K562 (cell line): ENCODE measurements around the gene TAS2R43. TPM values are rescaled to one million over a fixed set of nuclear protein-coding genes. Genes with fewer than 3 reads are reported as not detected.

Source experiments
- ATAC-seq: fragments of 200-7000 bp; cut with Tn5 transposase; 3 replicates; pipeline ENCODE4 v1.9.1; 2020; ENCODE audit warnings: moderate library complexity
- BruUV-seq: library from RNA; stranded (reverse); fragments of 400-500 nt; replicated peaks from 2 replicates; lab custom pipeline; 2021; lab: Mats Ljungman, UMichigan
- CTCF ChIA-PET: fragments of 300-600 bp; formaldehyde crosslinking; extraction: SDS; loops from one replicate; lab custom pipeline; 2021; ENCODE audit warnings: low intra/inter-chr PET ratio; lab: Yijun Ruan, JAX
- POLR2A ChIA-PET: fragments of 300-600, 350-650 bp; sonication (Branson Sonifier 250); formaldehyde crosslinking; extraction: SDS; loops from one replicate; lab custom pipeline; 2021; ENCODE audit warnings: antibody characterized with exemption, inconsistent platforms; lab: Yijun Ruan, JAX
- DNase-seq, 4 experiments: peaks; one replicate each; pipeline versions ENCODE4 v3.0.0 to v3.0.0-alpha.2; 2011 to 2018; ENCODE audit warnings: low spot score in 3 of 4, mixed read lengths in 3 of 4; ENCODE audit errors: extremely low read depth in 1 of 4
- FAIRE-seq: peaks from 2 replicates; lab custom pipeline; 2011; peaks lifted over from hg19 to GRCh38; lab: Jason Lieb, UNC
- H2AFZ ChIP-seq: 2 replicates; pipeline ENCODE4 v1.6.0; 2011; ENCODE audit warnings: low read depth, low read length, control low read depth, inconsistent platforms
- H3K27ac ChIP-seq: fragments of 200-600 bp; 3 replicates; pipeline ENCODE4 v1.8.0; 2011; ENCODE audit warnings: low read depth, mild to moderate bottlenecking, control low read depth, inconsistent platforms, low read length, moderate library complexity, mixed read lengths; ENCODE audit errors: extremely low read depth
- H3K27me3 ChIP-seq, 2 experiments: fragments of 300-600 bp in 1 of 2; 2 replicates in 1 of 2; 3 replicates in 1 of 2; pipeline versions ENCODE4 v1.6.0 to v1.8.0; 2011; ENCODE audit warnings: inconsistent platforms in 2 of 2, low read length in 2 of 2, mild to moderate bottlenecking in 1 of 2, mixed read lengths in 1 of 2, moderate library complexity in 1 of 2; ENCODE audit not compliant: control insufficient read depth in 2 of 2, insufficient read depth in 2 of 2
- H3K36me3 ChIP-seq: fragments of 300-600 bp; 3 replicates; pipeline ENCODE4 v1.8.0; 2011; ENCODE audit warnings: mild to moderate bottlenecking, low read length, inconsistent platforms; ENCODE audit not compliant: control insufficient read depth, insufficient read depth
- H3K4me1 ChIP-seq, 2 experiments: fragments of 200-600 bp in 1 of 2; replicated peaks in 1 of 2; 2 replicates in 1 of 2; 3 replicates in 1 of 2; pipeline versions ENCODE4 v1.5.1 to v1.8.0; 2011; ENCODE audit warnings: inconsistent platforms in 2 of 2, low read length in 2 of 2, mild to moderate bottlenecking in 1 of 2, mixed read lengths in 1 of 2, moderate library complexity in 1 of 2; ENCODE audit not compliant: control insufficient read depth in 2 of 2, insufficient read depth in 2 of 2
- H3K4me2 ChIP-seq: 2 replicates; pipeline ENCODE4 v1.6.1; 2011; ENCODE audit warnings: low read length, control low read depth, inconsistent platforms, mixed read lengths; ENCODE audit not compliant: insufficient read depth
- H3K4me3 ChIP-seq: fragments of 200-600 bp; sonication (generic), shearing (Covaris generic); 2 replicates; pipeline ENCODE4 v1.5.1; 2016; ENCODE audit warnings: control low read depth, inconsistent platforms
- H3K79me2 ChIP-seq: fragments of 200-600 bp; 3 replicates; pipeline ENCODE4 v1.8.0; 2011; ENCODE audit warnings: low read length, inconsistent platforms; ENCODE audit not compliant: control insufficient read depth, insufficient read depth
- H3K9ac ChIP-seq, 2 experiments: 2 replicates each; pipeline versions ENCODE4 v1.6.0 to v1.6.1; 2011; ENCODE audit warnings: low read depth in 2 of 2, low read length in 2 of 2, control low read depth in 1 of 2, inconsistent platforms in 1 of 2, mild to moderate bottlenecking in 1 of 2, mixed read lengths in 1 of 2; ENCODE audit not compliant: insufficient read depth in 1 of 2
- H3K9me1 ChIP-seq: one replicate; pipeline ENCODE4 v1.6.0; 2011; ENCODE audit warnings: inconsistent platforms, mild to moderate bottlenecking, low read length, moderate library complexity; ENCODE audit not compliant: control insufficient read depth, insufficient read depth
- H3K9me3 ChIP-seq: replicated peaks from 2 replicates; pipeline ENCODE4 v1.5.1; 2011; ENCODE audit warnings: low read depth, low read length, inconsistent platforms; ENCODE audit not compliant: control insufficient read depth, insufficient read depth
- H4K20me1 ChIP-seq: replicated peaks from 2 replicates; pipeline ENCODE4 v1.6.1; 2011; ENCODE audit warnings: low read length, inconsistent platforms, mixed read lengths; ENCODE audit not compliant: control insufficient read depth, insufficient read depth
- ERF ChIP-seq: fragments of 450-650 bp; formaldehyde crosslinking; IDR thresholded peaks from 2 replicates; pipeline ENCODE4 v1.4.0; 2020; ENCODE audit warnings: mild to moderate bottlenecking, mixed read lengths
- HDGF ChIP-seq: fragments of 450-650 bp; IDR thresholded peaks from 2 replicates; pipeline ENCODE4 v1.6.1; 2016
- HNRNPLL ChIP-seq: fragments of 200-400 bp; formaldehyde crosslinking; IDR thresholded peaks from 2 replicates; pipeline ENCODE4 v1.6.1; 2017; ENCODE audit warnings: low read length, low read depth, mild to moderate bottlenecking; ENCODE audit not compliant: poor library complexity, severe bottlenecking
- MYNN ChIP-seq, 2 experiments: sonication (generic); formaldehyde crosslinking in 1 of 2; IDR thresholded peaks; 2 replicates each; pipeline versions ENCODE4 v1.5.0 to v1.6.1; 2016 to 2020; ENCODE audit warnings: antibody characterized with exemption in 1 of 2, missing genetic modification reagents in 1 of 2
- NR2F6 ChIP-seq: fragments of 450-650 bp; formaldehyde crosslinking; IDR thresholded peaks from 2 replicates; pipeline ENCODE4 v1.4.0; 2020; ENCODE audit warnings: mild to moderate bottlenecking
- PHF8 ChIP-seq: fragments of 200-600 bp; sonication (generic); IDR thresholded peaks from 2 replicates; pipeline ENCODE4 v1.6.1; 2012; ENCODE audit warnings: mixed run types, mild to moderate bottlenecking, inconsistent platforms, low read length, moderate library complexity, borderline replicate concordance
- RBFOX2 ChIP-seq: fragments of 200-400 bp; formaldehyde crosslinking; IDR thresholded peaks from 2 replicates; pipeline ENCODE4 v1.6.1; 2017; ENCODE audit warnings: low read depth, mild to moderate bottlenecking, low read length, moderate library complexity
- RUNX1 ChIP-seq: sonication (generic); IDR thresholded peaks from 2 replicates; pipeline ENCODE4 v1.6.1; 2016; ENCODE audit warnings: antibody characterized with exemption, low read depth
- SMAD4 ChIP-seq: fragments of 250-450 bp; sonication (Bioruptor Pico); conservative IDR thresholded peaks from 2 replicates; pipeline ENCODE4 v1.8.0; 2021; ENCODE audit warnings: inconsistent platforms, mild to moderate bottlenecking, moderate library complexity
- SMARCA5 ChIP-seq: fragments of 450-650 bp; IDR thresholded peaks from 2 replicates; pipeline ENCODE4 v1.6.1; 2016
- SRF ChIP-seq, 2 experiments: fragments of 250-450, 450-650 bp in 1 of 2; sonication (Bioruptor Pico) in 1 of 2; sonication (generic) in 1 of 2; formaldehyde crosslinking; IDR thresholded peaks; 2 replicates each; pipeline versions ENCODE4 v1.5.0 to v1.5.1; 2020 to 2022; ENCODE audit warnings: mild to moderate bottlenecking in 1 of 2, missing genetic modification reagents in 1 of 2
- ZNF274 ChIP-seq: IDR thresholded peaks from 2 replicates; pipeline ENCODE4 v1.6.1; 2011; ENCODE audit warnings: low read depth, mild to moderate bottlenecking, low read length, moderate library complexity, borderline replicate concordance
- WGBS: fragments of 100-300 bp; shearing (Covaris generic); methylation state at CpG from one replicate; pipeline ENCODE4 v1.1.6; 2016; ENCODE audit warnings: low coverage, mixed read lengths; ENCODE audit not compliant: insufficient coverage; ENCODE audit errors: missing lambda C conversion rate; 5-methylcytosine and 5-hydroxymethylcytosine counted together
- in situ Hi-C: fragments of 300-500 bp; cut with MboI; formaldehyde crosslinking; loops from 4 replicates; pipeline ENCODE4 v1.15.0; 2018; ENCODE audit warnings: inconsistent platforms, mixed read lengths
- intact Hi-C: fragments of 100-400 bp; cut with micrococcal nuclease; formaldehyde crosslinking; loops from 2 replicates; pipeline ENCODE4 v1.14.2; 2022
- polyA plus RNA-seq, 8 experiments: library from polyadenylated mRNA; depleted of rRNA in 4 of 8; stranded (reverse) in 5 of 8; unstranded in 3 of 8; fragments of >200 nt; fragmentation: Nextera tagmentation in 2 of 8; fragmentation: Illumina TruSeq in 1 of 8; extraction: Ambion mirVana in 2 of 8; extraction: Trizol in 1 of 8; gene quantifications; 2 replicates each; pipeline versions ENCODE4 v1.2.1 to v1.2.3, GENCODE V29; 2011 to 2014; ENCODE audit warnings: inconsistent platforms in 1 of 8, missing spikeins in 1 of 8
- total RNA-seq, 7 experiments: library from RNA; depleted of rRNA in 6 of 7; stranded (reverse); fragments of >200 nt in 6 of 7; fragmentation: Illumina TruSeq in 2 of 7; extraction: Trizol in 2 of 7; gene quantifications; 2 replicates each; pipeline versions ENCODE4 v1.2.1 to v1.2.3, GENCODE V29; 2011 to 2021; ENCODE audit warnings: low replicate concordance in 1 of 7
- TF ChIP-seq, protein P1 (sequence below): fragments of 150-350 bp; conservative IDR thresholded peaks from 2 replicates; pipeline ENCODE4 v1.6.1; 2014; ENCODE audit warnings: low read length
- TF ChIP-seq, protein P2 (sequence below), 2 experiments: fragments of 450-650 bp; IDR thresholded peaks; 2 replicates each; pipeline ENCODE4 v1.6.1; 2016
- TF ChIP-seq, protein P3 (sequence below): fragments of 450-650 bp; IDR thresholded peaks from 2 replicates; pipeline ENCODE4 v1.6.1; 2016; ENCODE audit warnings: borderline replicate concordance
- TF ChIP-seq, protein P4 (sequence below): fragments of 250-450 bp; sonication (Bioruptor Pico); IDR thresholded peaks from 2 replicates; pipeline ENCODE4 v1.5.0; 2020; ENCODE audit warnings: mild to moderate bottlenecking, borderline replicate concordance

The TAS2R43 gene
- total and polyA plus RNA-seq, 9 of the 15 experiments (the other 6 are each of a cell fraction or from before 2014, with no cell fraction given): not detected

DNA sequence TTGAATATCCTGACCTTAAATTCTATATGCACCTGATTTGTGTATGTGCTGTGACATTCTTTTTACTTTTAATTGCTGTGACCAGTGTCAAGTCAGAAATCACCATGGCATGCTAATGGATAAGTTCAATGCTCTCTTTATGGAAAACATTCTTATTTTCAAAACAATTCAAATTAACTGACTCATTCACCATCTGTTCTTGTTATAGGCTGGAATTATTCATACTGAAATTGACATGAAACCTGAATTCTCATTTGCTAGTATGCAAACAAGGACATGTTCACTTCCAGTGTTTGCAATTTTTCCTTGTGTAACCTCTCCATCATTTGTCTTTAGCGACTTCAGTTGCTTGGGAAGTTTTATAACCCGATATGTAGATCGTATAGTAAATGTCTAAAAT lies 42.2 kb upstream of the TAS2R43 start, which contains the start of gene TAS2R30:
TSS of gene TAS2R30 (minus strand) at position 340 of the 400 bp plus-strand sequence. CDS start 400 bp downstream, outside the sequence.
- TF ChIP-seq, protein P1, sequence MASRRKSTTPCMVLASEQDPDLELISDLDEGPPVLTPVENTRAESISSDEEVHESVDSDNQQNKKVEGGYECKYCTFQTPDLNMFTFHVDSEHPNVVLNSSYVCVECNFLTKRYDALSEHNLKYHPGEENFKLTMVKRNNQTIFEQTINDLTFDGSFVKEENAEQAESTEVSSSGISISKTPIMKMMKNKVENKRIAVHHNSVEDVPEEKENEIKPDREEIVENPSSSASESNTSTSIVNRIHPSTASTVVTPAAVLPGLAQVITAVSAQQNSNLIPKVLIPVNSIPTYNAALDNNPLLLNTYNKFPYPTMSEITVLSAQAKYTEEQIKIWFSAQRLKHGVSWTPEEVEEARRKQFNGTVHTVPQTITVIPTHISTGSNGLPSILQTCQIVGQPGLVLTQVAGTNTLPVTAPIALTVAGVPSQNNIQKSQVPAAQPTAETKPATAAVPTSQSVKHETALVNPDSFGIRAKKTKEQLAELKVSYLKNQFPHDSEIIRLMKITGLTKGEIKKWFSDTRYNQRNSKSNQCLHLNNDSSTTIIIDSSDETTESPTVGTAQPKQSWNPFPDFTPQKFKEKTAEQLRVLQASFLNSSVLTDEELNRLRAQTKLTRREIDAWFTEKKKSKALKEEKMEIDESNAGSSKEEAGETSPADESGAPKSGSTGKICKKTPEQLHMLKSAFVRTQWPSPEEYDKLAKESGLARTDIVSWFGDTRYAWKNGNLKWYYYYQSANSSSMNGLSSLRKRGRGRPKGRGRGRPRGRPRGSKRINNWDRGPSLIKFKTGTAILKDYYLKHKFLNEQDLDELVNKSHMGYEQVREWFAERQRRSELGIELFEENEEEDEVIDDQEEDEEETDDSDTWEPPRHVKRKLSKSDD: no peak
- TF ChIP-seq HNRNPLL: no peak
- no peak for TF ChIP-seq SMARCA5
- no peak for TF ChIP-seq MYNN (IDR thresholded peaks at IDR 0.05)
- TF ChIP-seq MYNN (CRISPR knock-in tag; IDR thresholded peaks at IDR 0.05): no peak
- TF ChIP-seq SRF (CRISPR knock-in tag; IDR thresholded peaks at IDR 0.05): no peak
- no peak for TF ChIP-seq RBFOX2
- TF ChIP-seq HDGF: no peak
- no peak for TF ChIP-seq ZNF274
- TF ChIP-seq, protein P2, sequence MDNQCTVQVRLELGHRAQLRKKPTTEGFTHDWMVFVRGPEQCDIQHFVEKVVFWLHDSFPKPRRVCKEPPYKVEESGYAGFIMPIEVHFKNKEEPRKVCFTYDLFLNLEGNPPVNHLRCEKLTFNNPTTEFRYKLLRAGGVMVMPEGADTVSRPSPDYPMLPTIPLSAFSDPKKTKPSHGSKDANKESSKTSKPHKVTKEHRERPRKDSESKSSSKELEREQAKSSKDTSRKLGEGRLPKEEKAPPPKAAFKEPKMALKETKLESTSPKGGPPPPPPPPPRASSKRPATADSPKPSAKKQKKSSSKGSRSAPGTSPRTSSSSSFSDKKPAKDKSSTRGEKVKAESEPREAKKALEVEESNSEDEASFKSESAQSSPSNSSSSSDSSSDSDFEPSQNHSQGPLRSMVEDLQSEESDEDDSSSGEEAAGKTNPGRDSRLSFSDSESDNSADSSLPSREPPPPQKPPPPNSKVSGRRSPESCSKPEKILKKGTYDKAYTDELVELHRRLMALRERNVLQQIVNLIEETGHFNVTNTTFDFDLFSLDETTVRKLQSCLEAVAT (IDR thresholded peaks at IDR 0.05): no peak
- no peak for TF ChIP-seq NR2F6
- TF ChIP-seq, protein P3, sequence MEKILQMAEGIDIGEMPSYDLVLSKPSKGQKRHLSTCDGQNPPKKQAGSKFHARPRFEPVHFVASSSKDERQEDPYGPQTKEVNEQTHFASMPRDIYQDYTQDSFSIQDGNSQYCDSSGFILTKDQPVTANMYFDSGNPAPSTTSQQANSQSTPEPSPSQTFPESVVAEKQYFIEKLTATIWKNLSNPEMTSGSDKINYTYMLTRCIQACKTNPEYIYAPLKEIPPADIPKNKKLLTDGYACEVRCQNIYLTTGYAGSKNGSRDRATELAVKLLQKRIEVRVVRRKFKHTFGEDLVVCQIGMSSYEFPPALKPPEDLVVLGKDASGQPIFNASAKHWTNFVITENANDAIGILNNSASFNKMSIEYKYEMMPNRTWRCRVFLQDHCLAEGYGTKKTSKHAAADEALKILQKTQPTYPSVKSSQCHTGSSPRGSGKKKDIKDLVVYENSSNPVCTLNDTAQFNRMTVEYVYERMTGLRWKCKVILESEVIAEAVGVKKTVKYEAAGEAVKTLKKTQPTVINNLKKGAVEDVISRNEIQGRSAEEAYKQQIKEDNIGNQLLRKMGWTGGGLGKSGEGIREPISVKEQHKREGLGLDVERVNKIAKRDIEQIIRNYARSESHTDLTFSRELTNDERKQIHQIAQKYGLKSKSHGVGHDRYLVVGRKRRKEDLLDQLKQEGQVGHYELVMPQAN: no peak
- no peak for TF ChIP-seq SMAD4 (CRISPR knock-in tag)
- no peak for TF ChIP-seq PHF8
- TF ChIP-seq, protein P4, sequence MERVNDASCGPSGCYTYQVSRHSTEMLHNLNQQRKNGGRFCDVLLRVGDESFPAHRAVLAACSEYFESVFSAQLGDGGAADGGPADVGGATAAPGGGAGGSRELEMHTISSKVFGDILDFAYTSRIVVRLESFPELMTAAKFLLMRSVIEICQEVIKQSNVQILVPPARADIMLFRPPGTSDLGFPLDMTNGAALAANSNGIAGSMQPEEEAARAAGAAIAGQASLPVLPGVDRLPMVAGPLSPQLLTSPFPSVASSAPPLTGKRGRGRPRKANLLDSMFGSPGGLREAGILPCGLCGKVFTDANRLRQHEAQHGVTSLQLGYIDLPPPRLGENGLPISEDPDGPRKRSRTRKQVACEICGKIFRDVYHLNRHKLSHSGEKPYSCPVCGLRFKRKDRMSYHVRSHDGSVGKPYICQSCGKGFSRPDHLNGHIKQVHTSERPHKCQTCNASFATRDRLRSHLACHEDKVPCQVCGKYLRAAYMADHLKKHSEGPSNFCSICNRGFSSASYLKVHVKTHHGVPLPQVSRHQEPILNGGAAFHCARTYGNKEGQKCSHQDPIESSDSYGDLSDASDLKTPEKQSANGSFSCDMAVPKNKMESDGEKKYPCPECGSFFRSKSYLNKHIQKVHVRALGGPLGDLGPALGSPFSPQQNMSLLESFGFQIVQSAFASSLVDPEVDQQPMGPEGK (CRISPR knock-in tag): no peak
- TF ChIP-seq RUNX1: no peak
- TF ChIP-seq ERF (CRISPR knock-in tag): no peak
- TF ChIP-seq, all 486 proteins: peak for 0
- H3K27me3 ChIP-seq: no peaks in the 10 kb centered on the region
- intact Hi-C loops: no loop called here
- H3K4me3 ChIP-seq: no peak within 1 kb of the TSS
- no peak within 1 kb of the TSS for H3K9ac ChIP-seq
- no peak for DNase-seq
- no peak for FAIRE-seq
- no peak within 1 kb of the TSS for H3K27ac ChIP-seq
- no peaks in the 10 kb centered on the region for H3K9me1 ChIP-seq
- H3K79me2 ChIP-seq: peaks cover 46% of the 10 kb centered on the region
- no peak within 1 kb of the TSS for H2AFZ ChIP-seq
- CTCF ChIA-PET: no interaction called here
- BruUV-seq: no TSS peak
- H3K4me1 ChIP-seq: no peaks in the 10 kb centered on the region
- 62% methylated on average over 3 of the region's 3 CpGs for WGBS
- no peaks in the 10 kb centered on the region for H3K9me3 ChIP-seq
- in situ Hi-C loops: no loop called here
- POLR2A ChIA-PET: no interaction called here
- H4K20me1 ChIP-seq: no peaks in the 10 kb centered on the region
- no peak within 1 kb of the TSS for H3K4me2 ChIP-seq
- no peaks in the 10 kb centered on the region for H3K36me3 ChIP-seq
- no peak for ATAC-seq
